ENCODE measurements around the gene LRP2.

The LRP2 gene

GRCh38 chr2:169172151-169172735 is 190.1 kb downstream of the LRP2 start:
- H3K4me1 ChIP-seq (ENCODE audit: insufficient read depth, low read length) = no peaks in the 10 kb centered on the region
- no peak overlapping the region for H3K9ac ChIP-seq (ENCODE audit: low read depth, low read length)
- TF ChIP-seq EZH2 (IDR thresholded peaks at IDR 0.05; ENCODE audit: borderline replicate concordance, low read depth, low read length, severe bottlenecking) (no peak), CTCF (IDR thresholded peaks at IDR 0.05; ENCODE audit: borderline replicate concordance, extremely low read depth, low read length, poor library complexity, severe bottlenecking) (no peak)
- no peak overlapping the region for H3K27ac ChIP-seq (ENCODE audit: low read length)
- no peaks in the 10 kb centered on the region for H3K9me3 ChIP-seq (ENCODE audit: insufficient read depth, low read length, severe bottlenecking)
- no peaks in the 10 kb centered on the region for H4K20me1 ChIP-seq (ENCODE audit: insufficient read depth, low read length)
- no peaks in the 10 kb centered on the region for H3K79me2 ChIP-seq (ENCODE audit: insufficient read depth, low read length)
- ATAC-seq (ENCODE audit: insufficient read depth, low read depth) (no peak), DNase-seq (no peak)
- H2AFZ ChIP-seq (ENCODE audit: low read depth, low read length) = no peak overlapping the region
- no peak overlapping the region for H3K4me3 ChIP-seq (ENCODE audit: low read depth in 1 of 2, low read length in 2 of 2)
- H3K4me2 ChIP-seq (ENCODE audit: insufficient read depth, low read length) = no peak overlapping the region
- peaks cover 2% of the 10 kb centered on the region for H3K27me3 ChIP-seq (ENCODE audit: insufficient read depth, low read length, poor library complexity)
- no peaks in the 10 kb centered on the region for H3K36me3 ChIP-seq (ENCODE audit: insufficient read depth, low read length)

DNA sequence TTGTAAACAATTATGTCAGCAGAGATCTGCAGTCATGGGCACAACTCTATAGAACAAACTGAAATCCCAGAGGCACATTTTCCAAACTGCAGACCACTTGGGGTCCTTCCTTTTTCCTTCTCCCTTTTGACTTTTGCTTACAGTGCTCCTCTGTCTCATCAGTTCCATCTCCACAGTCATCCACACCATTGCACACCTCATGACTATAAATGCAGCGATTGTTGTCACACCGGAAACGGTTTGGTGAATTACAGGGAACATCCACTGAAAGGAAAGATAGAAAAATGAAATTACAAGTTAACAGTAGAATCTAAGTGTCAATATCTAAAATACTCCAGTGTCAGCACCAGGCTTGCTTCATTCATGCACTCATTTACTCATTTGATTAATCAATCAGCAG is 196.5 kb downstream of the LRP2 start:
- Histone ChIP-seq H2AFZ (ENCODE audit: low read depth, low read length) (no peak overlapping the region), H3K27me3 (ENCODE audit: insufficient read depth, low read length, poor library complexity) (peaks cover 3% of the 10 kb centered on the region), H3K9me3 (ENCODE audit: insufficient read depth, low read length, severe bottlenecking) (no peaks in the 10 kb centered on the region), H4K20me1 (ENCODE audit: insufficient read depth, low read length) (no peaks in the 10 kb centered on the region), H3K79me2 (ENCODE audit: insufficient read depth, low read length) (no peaks in the 10 kb centered on the region), H3K4me1 (ENCODE audit: insufficient read depth, low read length) (no peaks in the 10 kb centered on the region), H3K4me3 (ENCODE audit: low read depth in 1 of 2, low read length in 2 of 2) (no peak overlapping the region), H3K9ac (ENCODE audit: low read depth, low read length) (no peak overlapping the region), H3K27ac (ENCODE audit: low read length) (no peak overlapping the region), H3K4me2 (ENCODE audit: insufficient read depth, low read length) (no peak overlapping the region), H3K36me3 (ENCODE audit: insufficient read depth, low read length) (no peaks in the 10 kb centered on the region)
- DNase-seq = no peak
- no peak for ATAC-seq (ENCODE audit: insufficient read depth, low read depth)
- TF ChIP-seq CTCF (IDR thresholded peaks at IDR 0.05; ENCODE audit: borderline replicate concordance, extremely low read depth, low read length, poor library complexity, severe bottlenecking) (no peak), EZH2 (IDR thresholded peaks at IDR 0.05; ENCODE audit: borderline replicate concordance, low read depth, low read length, severe bottlenecking) (no peak)

DNA sequence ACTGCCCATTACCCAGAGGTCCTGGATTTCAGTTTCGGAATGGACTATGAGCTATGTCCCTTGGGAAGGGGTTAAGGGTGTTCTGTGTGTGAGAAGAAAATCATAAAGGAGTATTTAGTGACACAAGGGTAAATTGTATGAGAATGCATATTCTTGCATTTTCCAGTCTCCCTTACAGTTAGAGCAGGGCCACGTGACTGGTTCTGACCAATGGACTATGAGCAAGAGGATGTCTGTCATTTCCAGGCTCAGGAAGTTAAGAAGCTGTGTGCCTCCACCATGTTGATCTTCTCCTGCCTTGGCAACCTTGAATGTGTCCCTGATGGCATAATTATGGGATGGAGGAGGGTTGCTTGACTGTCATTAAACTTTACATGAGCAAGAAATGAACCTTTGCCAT is 198.0 kb downstream of the LRP2 start:
- Histone ChIP-seq H4K20me1 (ENCODE audit: insufficient read depth, low read length) (no peaks in the 10 kb centered on the region), H3K27me3 (ENCODE audit: insufficient read depth, low read length, poor library complexity) (peaks cover 3% of the 10 kb centered on the region), H3K36me3 (ENCODE audit: insufficient read depth, low read length) (no peaks in the 10 kb centered on the region), H2AFZ (ENCODE audit: low read depth, low read length) (no peak overlapping the region), H3K27ac (ENCODE audit: low read length) (no peak overlapping the region), H3K4me2 (ENCODE audit: insufficient read depth, low read length) (no peak overlapping the region), H3K79me2 (ENCODE audit: insufficient read depth, low read length) (no peaks in the 10 kb centered on the region), H3K9ac (ENCODE audit: low read depth, low read length) (no peak overlapping the region), H3K4me3 (ENCODE audit: low read depth in 1 of 2, low read length in 2 of 2) (no peak overlapping the region), H3K9me3 (ENCODE audit: insufficient read depth, low read length, severe bottlenecking) (no peaks in the 10 kb centered on the region), H3K4me1 (ENCODE audit: insufficient read depth, low read length) (no peaks in the 10 kb centered on the region)
- TF ChIP-seq CTCF (IDR thresholded peaks at IDR 0.05; ENCODE audit: borderline replicate concordance, extremely low read depth, low read length, poor library complexity, severe bottlenecking) = no peak
- no peak for TF ChIP-seq EZH2 (IDR thresholded peaks at IDR 0.05; ENCODE audit: borderline replicate concordance, low read depth, low read length, severe bottlenecking)
- ATAC-seq (ENCODE audit: insufficient read depth, low read depth) (no peak), DNase-seq (no peak)

DNA sequence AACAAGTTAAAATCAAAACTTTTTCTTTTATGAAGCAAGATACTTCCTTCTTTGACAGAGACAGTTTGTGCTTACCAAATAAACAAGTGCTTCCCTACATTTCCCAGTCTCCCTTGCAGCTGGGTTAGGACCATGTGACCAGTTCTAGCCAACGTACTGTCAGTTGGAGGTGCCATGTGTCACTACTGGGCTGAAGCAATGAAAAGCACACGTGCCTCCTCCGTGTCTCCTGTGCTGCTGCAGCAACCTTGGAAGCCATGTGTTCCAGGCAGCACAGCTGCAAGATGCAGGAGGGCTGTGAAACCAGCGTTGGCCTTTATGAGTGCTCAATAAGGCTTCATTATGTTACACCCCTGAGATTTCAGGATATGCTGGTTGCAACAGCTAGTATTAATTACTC is 199.7 kb downstream of the LRP2 start:
- Histone ChIP-seq H2AFZ (ENCODE audit: low read depth, low read length) (no peak overlapping the region), H3K9me3 (ENCODE audit: insufficient read depth, low read length, severe bottlenecking) (no peaks in the 10 kb centered on the region), H3K79me2 (ENCODE audit: insufficient read depth, low read length) (no peaks in the 10 kb centered on the region), H3K4me1 (ENCODE audit: insufficient read depth, low read length) (no peaks in the 10 kb centered on the region), H3K27me3 (ENCODE audit: insufficient read depth, low read length, poor library complexity) (peaks cover 3% of the 10 kb centered on the region), H3K4me3 (ENCODE audit: low read depth in 1 of 2, low read length in 2 of 2) (no peak overlapping the region), H3K36me3 (ENCODE audit: insufficient read depth, low read length) (no peaks in the 10 kb centered on the region), H3K9ac (ENCODE audit: low read depth, low read length) (no peak overlapping the region), H4K20me1 (ENCODE audit: insufficient read depth, low read length) (no peaks in the 10 kb centered on the region), H3K27ac (ENCODE audit: low read length) (no peak overlapping the region), H3K4me2 (ENCODE audit: insufficient read depth, low read length) (no peak overlapping the region)
- TF ChIP-seq CTCF (IDR thresholded peaks at IDR 0.05; ENCODE audit: borderline replicate concordance, extremely low read depth, low read length, poor library complexity, severe bottlenecking) (no peak), EZH2 (IDR thresholded peaks at IDR 0.05; ENCODE audit: borderline replicate concordance, low read depth, low read length, severe bottlenecking) (no peak)
- ATAC-seq (ENCODE audit: insufficient read depth, low read depth) (no peak), DNase-seq (no peak)

All from DND-41 (cell line).